Type B pancreatic cell (in vitro differentiated cells): ENCODE results near the gene SPOCK3. TPM values are rescaled to one million over a fixed set of nuclear protein-coding genes. Genes with fewer than 3 reads are reported as not detected.

Experiments used
- DNase-seq: peaks from one replicate; pipeline ENCODE4 v3.0.0; 2021; ENCODE audit warnings: mixed read lengths; ENCODE audit not compliant: unreplicated experiment; ENCODE audit errors: extremely low spot score
- H3K27ac Mint-ChIP-seq: 2 replicates; pipeline ENCODE4 v1.8.0; 2021; ENCODE audit warnings: mild to moderate bottlenecking, mixed read lengths
- H3K27me3 Mint-ChIP-seq: 2 replicates; pipeline ENCODE4 v1.8.0; 2021; ENCODE audit warnings: mixed read lengths
- H3K36me3 Mint-ChIP-seq: 2 replicates; pipeline ENCODE4 v1.8.0; 2021; ENCODE audit warnings: mixed read lengths
- H3K4me1 Mint-ChIP-seq: one replicate; pipeline ENCODE4 v1.8.0; 2021; ENCODE audit warnings: mixed read lengths; ENCODE audit not compliant: unreplicated experiment
- H3K4me3 Mint-ChIP-seq: 2 replicates; pipeline ENCODE4 v1.8.0; 2021; ENCODE audit warnings: mild to moderate bottlenecking, mixed read lengths
- H3K9me3 Mint-ChIP-seq: 2 replicates; pipeline ENCODE4 v1.8.0; 2021; ENCODE audit warnings: mixed read lengths
- total RNA-seq: library from RNA; stranded (reverse); gene quantifications from 2 replicates; pipeline ENCODE4 v1.2.1, GENCODE V29; 2021; ENCODE audit warnings: low replicate concordance
- TF ChIP-seq, protein P1 (sequence below): fragments of 200-600 bp; sonication (generic); conservative IDR thresholded peaks from 2 replicates; pipeline ENCODE4 v1.5.0; 2021; ENCODE audit warnings: antibody characterized with exemption, mild to moderate bottlenecking

Gene SPOCK3
- total RNA-seq, 1 donor from 2014 or later = 7.1 TPM

DNA sequence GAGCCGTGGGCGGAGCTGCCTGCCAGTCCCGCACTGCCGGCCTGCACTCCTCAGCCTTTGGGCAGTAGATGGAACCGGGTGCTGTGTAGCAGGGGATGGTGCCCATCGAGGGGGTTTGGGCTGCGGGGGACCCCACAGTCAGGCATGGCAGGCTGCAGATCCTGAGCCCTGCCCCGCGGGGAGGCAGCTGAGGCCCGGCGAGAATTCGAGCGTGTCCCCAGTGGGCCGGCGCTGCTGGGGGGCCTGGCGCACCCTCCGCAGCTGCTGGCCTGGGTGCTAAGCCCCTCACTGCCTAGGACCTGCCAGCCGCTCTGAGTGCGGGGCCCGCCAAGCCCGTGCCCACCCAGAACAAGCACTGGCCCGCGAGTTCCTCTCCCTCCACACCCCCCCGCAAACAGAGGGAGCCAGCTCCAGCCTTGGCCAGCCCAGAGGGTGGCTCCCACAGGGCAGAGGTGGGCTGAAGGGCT is 391.5 kb downstream of the SPOCK3 start:
- Mint-ChIP-seq H3K27me3 (no peaks in the 10 kb centered on the region), H3K36me3 (no peaks in the 10 kb centered on the region), H3K27ac (no peak overlapping the region), H3K4me3 (no peak overlapping the region), H3K9me3 (no peaks in the 10 kb centered on the region), H3K4me1 (no peaks in the 10 kb centered on the region)
- TF ChIP-seq, protein P1, sequence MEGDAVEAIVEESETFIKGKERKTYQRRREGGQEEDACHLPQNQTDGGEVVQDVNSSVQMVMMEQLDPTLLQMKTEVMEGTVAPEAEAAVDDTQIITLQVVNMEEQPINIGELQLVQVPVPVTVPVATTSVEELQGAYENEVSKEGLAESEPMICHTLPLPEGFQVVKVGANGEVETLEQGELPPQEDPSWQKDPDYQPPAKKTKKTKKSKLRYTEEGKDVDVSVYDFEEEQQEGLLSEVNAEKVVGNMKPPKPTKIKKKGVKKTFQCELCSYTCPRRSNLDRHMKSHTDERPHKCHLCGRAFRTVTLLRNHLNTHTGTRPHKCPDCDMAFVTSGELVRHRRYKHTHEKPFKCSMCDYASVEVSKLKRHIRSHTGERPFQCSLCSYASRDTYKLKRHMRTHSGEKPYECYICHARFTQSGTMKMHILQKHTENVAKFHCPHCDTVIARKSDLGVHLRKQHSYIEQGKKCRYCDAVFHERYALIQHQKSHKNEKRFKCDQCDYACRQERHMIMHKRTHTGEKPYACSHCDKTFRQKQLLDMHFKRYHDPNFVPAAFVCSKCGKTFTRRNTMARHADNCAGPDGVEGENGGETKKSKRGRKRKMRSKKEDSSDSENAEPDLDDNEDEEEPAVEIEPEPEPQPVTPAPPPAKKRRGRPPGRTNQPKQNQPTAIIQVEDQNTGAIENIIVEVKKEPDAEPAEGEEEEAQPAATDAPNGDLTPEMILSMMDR = no peak
- no peak for DNase-seq

GRCh38 chr4:166839615-166840251 is 394.6 kb downstream of the SPOCK3 start:
- H3K4me3 Mint-ChIP-seq = no peak overlapping the region
- TF ChIP-seq, protein P1 = no peak
- no peaks in the 10 kb centered on the region for H3K36me3 Mint-ChIP-seq
- no peak for DNase-seq
- no peaks in the 10 kb centered on the region for H3K9me3 Mint-ChIP-seq
- no peaks in the 10 kb centered on the region for H3K27me3 Mint-ChIP-seq
- no peaks in the 10 kb centered on the region for H3K4me1 Mint-ChIP-seq
- no peak overlapping the region for H3K27ac Mint-ChIP-seq

GRCh38 chr4:166838975-166839614 is 395.2 kb downstream of the SPOCK3 start:
- no peak overlapping the region for H3K4me3 Mint-ChIP-seq
- no peaks in the 10 kb centered on the region for H3K4me1 Mint-ChIP-seq
- H3K9me3 Mint-ChIP-seq = no peaks in the 10 kb centered on the region
- H3K36me3 Mint-ChIP-seq = no peaks in the 10 kb centered on the region
- TF ChIP-seq, protein P1 = no peak
- no peaks in the 10 kb centered on the region for H3K27me3 Mint-ChIP-seq
- H3K27ac Mint-ChIP-seq = no peak overlapping the region
- no peak for DNase-seq

DNA sequence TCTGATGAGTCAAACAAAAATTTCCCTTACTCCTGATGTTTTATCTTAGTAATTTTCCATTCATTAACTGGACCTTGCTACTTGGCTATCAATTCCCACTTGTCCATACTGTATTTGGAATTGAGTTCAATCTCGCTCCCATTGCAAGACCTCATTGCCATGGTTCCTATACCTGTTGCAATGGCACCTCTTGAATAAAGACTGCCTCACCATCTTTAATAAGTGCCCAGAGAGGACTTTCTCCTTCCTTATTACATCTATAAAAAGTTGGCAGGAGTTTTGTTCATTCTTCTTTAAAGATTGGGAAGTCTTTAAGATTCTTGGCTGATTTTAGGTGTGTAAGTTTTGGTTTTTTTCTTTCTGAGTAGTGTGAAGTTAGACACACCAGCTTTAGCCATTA is 397.4 kb downstream of the SPOCK3 start:
- DNase-seq = no peak
- no peaks in the 10 kb centered on the region for H3K4me1 Mint-ChIP-seq
- no peak overlapping the region for H3K27ac Mint-ChIP-seq
- no peaks in the 10 kb centered on the region for H3K36me3 Mint-ChIP-seq
- TF ChIP-seq, protein P1 = no peak
- no peak overlapping the region for H3K4me3 Mint-ChIP-seq
- H3K27me3 Mint-ChIP-seq = no peaks in the 10 kb centered on the region
- peaks cover 3% of the 10 kb centered on the region for H3K9me3 Mint-ChIP-seq

DNA sequence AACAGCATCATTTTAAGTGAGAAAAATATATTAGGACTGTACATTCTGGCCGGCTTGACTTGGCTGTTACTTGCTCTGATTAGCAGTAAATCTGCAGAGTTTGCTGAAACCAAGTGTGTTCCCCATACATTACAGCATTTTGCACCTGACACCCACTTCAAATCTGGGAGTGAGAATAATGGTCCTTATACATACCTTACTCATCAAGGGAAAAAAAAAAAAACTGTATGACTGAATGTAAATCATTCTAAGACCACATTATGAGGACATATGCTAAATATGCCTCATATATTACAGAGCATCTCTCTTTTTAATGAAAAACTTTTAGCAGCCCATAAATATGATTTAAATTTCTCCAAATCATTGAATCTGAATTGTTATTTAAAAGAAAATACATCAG is 406.7 kb downstream of the SPOCK3 start:
- H3K36me3 Mint-ChIP-seq = no peaks in the 10 kb centered on the region
- no peaks in the 10 kb centered on the region for H3K9me3 Mint-ChIP-seq
- no peak for DNase-seq
- no peak overlapping the region for H3K27ac Mint-ChIP-seq
- TF ChIP-seq, protein P1 = no peak
- no peaks in the 10 kb centered on the region for H3K27me3 Mint-ChIP-seq
- H3K4me3 Mint-ChIP-seq = no peak overlapping the region
- H3K4me1 Mint-ChIP-seq = no peaks in the 10 kb centered on the region
